HepG2 (cell line): ENCODE results near the gene GRIK3. TPM values are rescaled to one million over a fixed set of nuclear protein-coding genes. Genes with fewer than 3 reads are reported as not detected.

Source experiments
- ATAC-seq: fragments of 200-7000 bp; cut with Tn5 transposase; 3 replicates; pipeline ENCODE4 v1.9.1; 2020; ENCODE audit warnings: mild to moderate bottlenecking, moderate library complexity
- BruUV-seq: library from RNA; stranded (reverse); fragments of 400-500 nt; replicated peaks from 2 replicates; lab custom pipeline; 2021; lab: Mats Ljungman, UMichigan
- CTCF ChIA-PET: fragments of 300-600 bp; formaldehyde crosslinking; extraction: SDS; loops from one replicate; lab custom pipeline; 2021; ENCODE audit warnings: low total read pairs, inconsistent platforms, low intra/inter-chr PET ratio; lab: Yijun Ruan, JAX
- POLR2A ChIA-PET: fragments of 350-600 bp; sonication (Branson Sonifier 250); formaldehyde crosslinking; loops from one replicate; lab custom pipeline; 2020; ENCODE audit warnings: antibody characterized with exemption, inconsistent platforms; lab: Yijun Ruan, JAX
- DNase-seq: peaks from one replicate; pipeline ENCODE4 v3.0.0-alpha.2; 2015; ENCODE audit warnings: low spot score
- FAIRE-seq: peaks from 3 replicates; lab custom pipeline; 2011; peaks lifted over from hg19 to GRCh38; lab: Jason Lieb, UNC
- H2AFZ ChIP-seq: one replicate; pipeline ENCODE4 v1.6.1; 2011; ENCODE audit warnings: low read length, inconsistent platforms
- H3K27ac ChIP-seq: fragments of 300-600 bp; 3 replicates; pipeline ENCODE4 v1.8.0; 2011; ENCODE audit warnings: mixed run types, mild to moderate bottlenecking, mixed read lengths, low read length, inconsistent platforms; ENCODE audit not compliant: insufficient read depth; ENCODE audit errors: extremely low read length
- H3K27me3 ChIP-seq, 2 experiments: fragments of 200-600 bp in 1 of 2; 2 replicates in 1 of 2; 3 replicates in 1 of 2; pipeline versions ENCODE4 v1.6.0 to v1.8.0; 2011; ENCODE audit warnings: low read length in 2 of 2, mild to moderate bottlenecking in 2 of 2, moderate library complexity in 2 of 2, inconsistent platforms in 1 of 2; ENCODE audit not compliant: insufficient read depth in 2 of 2, control insufficient read depth in 1 of 2
- H3K36me3 ChIP-seq, 2 experiments: fragments of 200-600 bp in 1 of 2; replicated peaks in 1 of 2; 2 replicates in 1 of 2; 3 replicates in 1 of 2; pipeline versions ENCODE4 v1.5.1 to v1.8.0; 2011; ENCODE audit warnings: low read length in 2 of 2, inconsistent platforms in 1 of 2; ENCODE audit not compliant: insufficient read depth in 2 of 2, control insufficient read depth in 1 of 2
- H3K4me1 ChIP-seq: 2 replicates; pipeline ENCODE4 v1.5.1; 2012; ENCODE audit warnings: low read length, inconsistent platforms; ENCODE audit not compliant: insufficient read depth
- H3K4me2 ChIP-seq: 2 replicates; pipeline ENCODE4 v1.6.0; 2011; ENCODE audit warnings: low read depth, low read length, inconsistent platforms
- H3K4me3 ChIP-seq, 3 experiments: fragments of 200-600 bp in 1 of 3; sonication (generic), shearing (Covaris generic) in 1 of 3; replicated peaks in 1 of 3; 2 replicates each; pipeline ENCODE4 v1.5.1; 2011 to 2016; ENCODE audit warnings: low read length in 3 of 3, inconsistent platforms in 2 of 3, low read depth in 2 of 3, mild to moderate bottlenecking in 2 of 3, control low read depth in 1 of 3, mixed read lengths in 1 of 3; ENCODE audit not compliant: insufficient read depth in 1 of 3
- H3K79me2 ChIP-seq: one replicate; pipeline ENCODE4 v1.6.1; 2011; ENCODE audit warnings: low read length, inconsistent platforms; ENCODE audit not compliant: insufficient read depth
- H3K9ac ChIP-seq: 2 replicates; pipeline ENCODE4 v1.6.0; 2011; ENCODE audit warnings: mild to moderate bottlenecking, low read depth, low read length, inconsistent platforms; ENCODE audit not compliant: insufficient read depth
- H3K9me3 ChIP-seq: 2 replicates; pipeline ENCODE4 v1.5.1; 2012; ENCODE audit warnings: mild to moderate bottlenecking, low read length
- H4K20me1 ChIP-seq: 2 replicates; pipeline ENCODE4 v1.6.0; 2011; ENCODE audit warnings: inconsistent platforms, mild to moderate bottlenecking, low read length, moderate library complexity; ENCODE audit not compliant: insufficient read depth
- AGO1 ChIP-seq: fragments of 200-400 bp; formaldehyde crosslinking; IDR thresholded peaks from 2 replicates; pipeline ENCODE4 v1.6.1; 2017; ENCODE audit warnings: mild to moderate bottlenecking, low read depth, low read length, moderate library complexity; ENCODE audit not compliant: poor library complexity, severe bottlenecking
- NFYC ChIP-seq: IDR thresholded peaks from 2 replicates; pipeline ENCODE4 v1.6.1; 2016; ENCODE audit warnings: missing genetic modification reagents, missing compliant biosample characterization
- ZEB1 ChIP-seq: IDR thresholded peaks from 2 replicates; pipeline ENCODE4 v1.6.1; 2012; ENCODE audit warnings: mild to moderate bottlenecking, low read depth, inconsistent platforms; ENCODE audit not compliant: insufficient replicate concordance
- ZHX1 ChIP-seq: sonication (generic); formaldehyde crosslinking; IDR thresholded peaks from 2 replicates; pipeline ENCODE4 v1.8.1; 2022; ENCODE audit warnings: low read depth, mild to moderate bottlenecking, missing genetic modification reagents
- ZMYM2 ChIP-seq: sonication (generic); formaldehyde crosslinking; IDR thresholded peaks from 2 replicates; pipeline ENCODE4 v1.8.0; 2022; ENCODE audit warnings: mild to moderate bottlenecking, missing genetic modification reagents
- ZNF3 ChIP-seq: IDR thresholded peaks from 2 replicates; pipeline ENCODE4 v1.7.0; 2017; ENCODE audit warnings: inconsistent platforms
- ZNF432 ChIP-seq: sonication (generic); formaldehyde crosslinking; IDR thresholded peaks from 2 replicates; pipeline ENCODE4 v1.5.0; 2020; ENCODE audit warnings: missing genetic modification reagents, mild to moderate bottlenecking, borderline replicate concordance
- ZNF816 ChIP-seq: sonication (generic); formaldehyde crosslinking; IDR thresholded peaks from 2 replicates; pipeline ENCODE4 v1.8.0; 2022; ENCODE audit warnings: missing genetic modification reagents, mild to moderate bottlenecking, borderline replicate concordance
- ZSCAN25 ChIP-seq: sonication (generic); formaldehyde crosslinking; IDR thresholded peaks from 2 replicates; pipeline ENCODE4 v1.8.0; 2022; ENCODE audit warnings: mild to moderate bottlenecking, missing genetic modification reagents
- WGBS: methylation state at CpG from one replicate; pipeline ENCODE4 v1.1.6; 2017; ENCODE audit warnings: low lambda C conversion rate; 5-methylcytosine and 5-hydroxymethylcytosine counted together
- in situ Hi-C: cut with HindIII; loops from 2 replicates; pipeline ENCODE4 v1.10.0; 2017; ENCODE audit warnings: low pct_unique_long_range_greater_than_20kb; ENCODE audit not compliant: extremely low pct_ligation_motif_present
- intact Hi-C: fragments of 100-400 bp; cut with micrococcal nuclease; formaldehyde crosslinking; loops from one replicate; pipeline ENCODE4 v1.10.0; 2022; ENCODE audit not compliant: unreplicated experiment
- polyA plus RNA-seq, 8 experiments: library from polyadenylated mRNA; depleted of rRNA in 3 of 8; stranded (reverse) in 7 of 8; unstranded in 1 of 8; fragments of >200 nt; fragmentation: Illumina TruSeq in 4 of 8; extraction: Trizol in 4 of 8; gene quantifications; 2 replicates each; pipeline versions ENCODE4 v1.2.1 to v1.2.3, GENCODE V29; 2011 to 2016; ENCODE audit warnings: low read depth in 4 of 8, missing spikeins in 1 of 8, mixed read lengths in 1 of 8; ENCODE audit not compliant: insufficient read depth in 1 of 8
- total RNA-seq, 5 experiments: library from RNA; depleted of rRNA; stranded (reverse); fragments of >200 nt; fragmentation: Illumina TruSeq; extraction: Trizol; gene quantifications; 2 replicates each; pipeline ENCODE4 v1.2.3, GENCODE V29; 2016; ENCODE audit warnings: low read depth in 1 of 5

GRIK3 gene
- total and polyA plus RNA-seq, 2 of the 13 experiments (the other 11 are each of a cell fraction or from before 2014, with no cell fraction given), result not detected

GRCh38 chr1:36996106-36996505, 38.2 kb downstream of the GRIK3 start:
- BruUV-seq, result no TSS peak
- no peak for TF ChIP-seq ZMYM2 (CRISPR knock-in tag)
- no peak for TF ChIP-seq ZNF816 (CRISPR knock-in tag)
- TF ChIP-seq ZSCAN25, result no peak
- no peak for TF ChIP-seq ZNF432 (CRISPR knock-in tag)
- TF ChIP-seq ZHX1 (CRISPR knock-in tag), result no peak
- TF ChIP-seq ZNF3 (CRISPR knock-in tag), result no peak
- no peak for TF ChIP-seq ZEB1
- no peak for TF ChIP-seq NFYC (CRISPR knock-in tag)
- no peak for TF ChIP-seq AGO1
- no peak for ATAC-seq
- Histone ChIP-seq H3K4me2 (no peak overlapping the region), H4K20me1 (no peaks in the 10 kb centered on the region), H3K4me1 (no peaks in the 10 kb centered on the region), H3K27me3 (no peaks in the 10 kb centered on the region; a peak in 1 of 5 replicates), H3K79me2 (no peaks in the 10 kb centered on the region), H3K27ac (no peak overlapping the region), H3K4me3 (no peak overlapping the region), H3K9me3 (no peaks in the 10 kb centered on the region), H3K36me3 (no peaks in the 10 kb centered on the region), H2AFZ (no peak overlapping the region), H3K9ac (no peak overlapping the region)
- FAIRE-seq, result no peak
- intact Hi-C loops, result no loop called here
- ChIA-PET POLR2A (no interaction called here), CTCF (no interaction called here)
- 17% methylated on average over 4 of the region's 7 CpGs for WGBS
- no peak for DNase-seq
- in situ Hi-C loops, result no loop called here
